GM19395 (cell line): Measurements from ENCODE around the gene RAB13.
"Not testable (repeated sequence)": the region's sequence is repeated elsewhere in the genome, so short reads cannot be mapped to it uniquely, and the experiment has no call there.

Experiments
- ATAC-seq: cut with Tn5 transposase; IDR thresholded peaks from one replicate; pipeline ENCODE4 v1.9.1; 2021; ENCODE audit warnings: mild to moderate bottlenecking, moderate library complexity; ENCODE audit not compliant: unreplicated experiment

Gene RAB13

DNA sequence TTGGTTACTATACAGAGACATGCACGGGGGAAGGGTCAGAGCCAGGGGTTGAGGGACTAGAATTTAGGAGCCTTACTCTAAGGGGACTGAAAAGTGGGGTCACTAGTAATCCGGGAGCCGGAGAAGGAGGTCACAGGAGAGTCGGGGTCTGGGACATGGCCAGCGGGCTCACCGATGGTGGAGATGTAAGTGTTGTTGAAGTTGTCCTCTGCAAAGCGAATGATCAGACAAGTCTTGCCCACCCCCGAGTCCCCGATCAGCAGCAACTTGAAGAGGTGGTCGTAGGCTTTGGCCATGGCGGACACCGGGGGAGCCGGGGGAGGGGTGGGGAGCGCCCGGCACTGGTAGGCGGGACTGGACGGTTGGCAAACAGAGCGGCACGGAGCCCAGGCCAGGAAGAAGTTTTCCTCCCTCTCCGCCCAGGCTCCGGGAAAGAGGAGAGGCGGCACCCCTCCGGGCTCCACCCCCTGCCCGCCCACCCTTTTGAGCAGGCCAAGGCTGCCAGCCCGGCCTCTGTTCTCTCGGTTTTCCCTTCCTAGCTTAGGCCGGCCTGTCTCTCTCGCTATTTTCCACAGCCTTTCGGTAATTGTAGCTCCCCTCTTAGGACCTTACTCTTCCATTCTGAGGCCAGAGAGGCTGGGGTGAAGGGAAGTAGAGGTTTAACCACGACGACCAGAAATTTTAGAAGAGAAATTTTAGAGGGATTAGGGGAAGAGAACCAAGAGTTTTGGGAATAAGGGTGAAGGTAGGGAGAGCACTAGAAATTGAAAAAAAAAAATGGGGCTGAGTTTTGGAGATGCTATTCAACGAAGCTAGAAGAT lies at the start of gene RAB13:
TSS of gene RAB13 (minus strand) at position 399 of the 821 bp plus-strand sequence. CDS start at position 296, 103 bp downstream.
- no peak for ATAC-seq

DNA sequence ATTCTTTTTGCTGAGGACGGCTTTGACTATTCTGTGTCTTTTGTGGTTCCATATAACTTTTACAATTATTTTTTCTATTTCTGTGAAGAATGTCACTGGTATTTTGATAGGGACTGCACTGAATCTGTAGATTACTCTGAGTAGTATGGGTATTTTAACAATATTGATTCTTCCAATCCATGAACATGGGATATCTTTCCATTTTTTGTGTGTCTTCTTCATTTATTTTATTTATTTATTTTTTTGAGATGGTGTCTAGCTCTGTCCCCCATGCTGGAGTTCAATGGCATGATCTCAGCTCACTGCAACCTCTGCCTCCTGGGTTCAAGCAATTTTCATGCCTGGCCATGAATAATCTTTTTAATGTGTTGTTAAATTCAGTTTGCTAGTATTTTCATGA lies 47.6 kb upstream of the RAB13 start:
- not testable (repeated sequence) for ATAC-seq

DNA sequence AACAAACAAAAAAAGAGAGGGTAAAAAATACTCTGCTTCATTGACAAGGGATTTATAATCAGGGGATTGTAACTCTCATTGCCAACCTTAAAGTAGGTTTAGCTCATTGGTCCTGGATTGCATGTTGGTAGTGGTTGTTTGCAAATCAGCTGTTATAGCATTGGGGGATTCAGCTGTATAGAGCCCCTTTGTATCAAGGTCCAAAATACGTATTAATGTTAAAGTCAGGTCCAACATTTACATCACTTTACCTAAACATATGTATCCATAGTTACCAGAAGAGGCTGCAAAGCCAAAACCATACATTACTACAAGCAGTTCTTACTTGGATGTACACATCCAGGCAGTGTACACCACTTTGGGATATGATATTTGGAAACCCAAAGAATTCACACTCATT lies 33.8 kb upstream of the RAB13 start:
- no peak for ATAC-seq

DNA sequence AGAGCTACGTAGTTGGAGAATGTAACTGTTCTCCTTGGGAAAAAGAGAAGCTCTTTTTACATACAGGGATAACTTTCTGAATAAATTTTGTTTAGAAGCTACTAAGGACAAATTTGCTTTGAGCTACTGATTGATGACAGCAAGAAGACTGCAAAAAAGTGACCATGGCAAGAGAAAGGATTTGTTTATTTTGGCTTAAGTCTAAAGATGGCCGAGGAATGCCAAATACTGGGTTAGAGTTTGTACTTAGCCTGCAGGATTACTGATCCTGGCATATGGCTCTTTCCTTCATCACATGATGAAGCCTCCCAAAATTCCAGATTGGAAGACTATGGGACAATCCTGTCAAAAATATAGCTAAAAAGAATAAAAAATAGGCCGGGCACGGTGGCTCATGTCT lies 33.1 kb upstream of the RAB13 start:
- ATAC-seq: no peak

DNA sequence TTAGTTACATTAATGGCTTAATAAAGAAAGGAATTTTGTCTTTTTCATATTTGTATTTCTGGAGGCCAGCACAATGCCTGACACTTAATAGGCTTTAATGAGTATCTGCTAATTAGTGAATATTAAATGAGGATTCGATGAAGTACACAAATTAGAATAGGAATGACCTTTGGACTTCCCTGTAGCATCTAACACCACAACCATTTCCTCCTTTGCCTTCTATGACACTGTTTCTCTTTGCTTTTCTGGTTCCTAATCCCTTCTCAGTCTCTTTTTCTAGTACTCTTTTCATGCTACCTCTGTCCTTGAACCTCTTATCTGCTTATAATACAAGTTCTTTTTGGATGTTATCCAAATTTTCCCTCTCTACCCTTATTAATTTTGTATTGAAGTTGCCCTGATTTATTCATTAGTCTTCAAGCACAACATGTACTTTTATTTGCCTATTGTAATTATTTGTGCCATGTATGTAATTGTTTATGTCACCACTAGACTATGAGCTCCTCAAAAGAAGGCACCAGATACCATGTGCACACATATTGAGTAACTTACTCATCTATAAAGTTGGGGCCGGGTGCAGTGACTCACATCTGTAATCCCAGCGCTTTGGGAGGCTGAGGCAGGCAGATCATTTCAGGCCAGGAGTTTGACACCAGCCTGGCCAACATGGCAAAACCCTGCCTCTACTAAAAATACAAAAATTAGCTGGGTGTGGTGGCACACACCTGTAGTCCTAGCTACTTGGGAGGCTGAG lies 28.2 kb upstream of the RAB13 start:
- ATAC-seq: no peak

DNA sequence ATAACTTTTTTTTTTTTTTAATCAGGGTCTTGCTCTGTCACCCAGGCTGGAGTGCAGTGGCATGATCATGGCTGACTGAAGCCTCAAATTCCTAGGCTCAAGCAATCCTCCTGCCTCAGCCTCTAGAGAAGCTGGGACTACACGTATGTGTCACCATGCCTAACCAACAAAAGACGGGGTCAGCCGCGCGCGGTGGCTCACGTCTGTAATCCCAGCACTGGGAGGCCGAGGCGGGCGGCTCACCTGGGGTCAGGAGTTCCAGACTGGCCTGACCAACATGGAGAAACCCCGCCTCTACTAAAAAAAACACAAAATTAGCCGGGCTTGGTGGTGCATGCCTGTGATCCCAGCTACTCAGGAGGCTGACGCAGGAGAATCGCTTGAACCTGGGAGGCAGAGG lies 26.4 kb upstream of the RAB13 start:
- not testable (repeated sequence) for ATAC-seq

DNA sequence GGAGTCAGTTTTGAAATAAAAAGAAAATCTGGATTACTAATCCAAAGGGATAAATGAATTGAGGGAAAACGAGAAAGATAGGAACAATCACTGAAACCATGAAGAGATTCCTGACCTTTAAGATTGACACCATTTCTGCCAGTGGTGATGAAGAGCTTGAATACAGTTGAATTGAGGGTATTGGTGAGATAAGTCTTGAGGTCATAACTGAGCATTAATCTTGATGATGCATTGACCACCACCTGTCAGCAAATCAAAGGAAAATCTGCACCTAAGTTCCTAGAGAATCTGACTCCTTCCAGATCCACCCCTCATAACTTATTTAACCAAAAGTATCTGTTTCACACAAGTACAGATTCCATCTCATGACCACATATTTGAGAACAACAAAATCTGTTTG lies 26.0 kb upstream of the RAB13 start:
- no peak for ATAC-seq

DNA sequence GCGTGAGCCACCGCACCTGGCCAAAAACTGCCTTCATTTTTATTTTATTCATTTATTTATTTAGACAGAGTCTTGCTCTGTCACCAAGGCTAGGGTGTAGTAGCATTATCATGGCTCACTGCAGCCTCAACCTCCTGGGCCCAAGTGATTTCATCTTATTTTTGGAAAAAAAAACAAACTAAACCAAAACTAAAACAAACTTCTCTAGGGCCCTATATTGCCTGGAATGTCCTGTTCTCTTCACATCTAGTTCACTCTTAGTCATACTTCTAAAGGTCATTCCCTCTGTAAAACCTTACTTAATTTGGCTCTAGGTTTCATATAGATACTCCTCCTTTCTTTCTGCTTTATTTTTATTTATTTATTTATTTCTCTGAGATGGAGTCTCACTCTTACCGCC lies 20.0 kb upstream of the RAB13 start:
- ATAC-seq: no peak

DNA sequence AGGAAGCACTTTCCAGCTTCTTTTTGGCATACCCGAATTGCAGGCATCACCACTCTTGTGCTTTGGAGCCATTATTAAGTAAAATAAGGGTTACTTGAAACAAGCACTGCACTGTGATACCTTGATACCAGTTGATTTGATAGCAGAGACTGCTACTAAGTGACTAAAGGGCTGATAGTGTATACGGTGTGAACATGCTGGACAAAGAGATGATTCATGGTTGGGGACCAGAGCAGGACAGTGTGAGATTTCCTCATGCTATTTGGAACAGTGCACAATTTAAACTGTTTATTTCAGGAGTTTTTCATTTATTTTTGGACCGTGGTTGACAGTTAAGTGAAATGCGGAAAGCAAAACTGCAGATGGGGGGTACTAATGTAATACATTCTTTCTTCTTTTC lies 14.3 kb upstream of the RAB13 start:
- no peak for ATAC-seq

DNA sequence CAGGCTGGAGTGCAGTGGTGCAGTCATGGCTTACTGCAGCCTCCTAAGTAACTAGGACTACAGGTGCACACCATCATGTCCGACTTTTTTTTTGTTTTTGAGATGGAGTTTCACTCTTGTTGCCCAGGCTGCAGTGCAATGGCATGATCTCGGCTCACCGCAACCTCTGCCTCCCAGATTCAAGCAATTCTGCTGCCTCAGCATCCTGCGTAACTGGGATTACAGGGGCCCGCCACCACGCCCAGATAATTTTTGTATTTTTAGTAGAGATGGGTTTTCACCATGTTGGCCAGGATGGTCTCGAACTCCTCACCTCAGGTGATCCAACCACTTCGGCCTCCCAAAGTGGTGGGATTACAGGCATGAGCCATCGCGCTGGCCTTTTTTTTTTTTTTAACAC lies 10.7 kb upstream of the RAB13 start:
- not testable (repeated sequence) for ATAC-seq

DNA sequence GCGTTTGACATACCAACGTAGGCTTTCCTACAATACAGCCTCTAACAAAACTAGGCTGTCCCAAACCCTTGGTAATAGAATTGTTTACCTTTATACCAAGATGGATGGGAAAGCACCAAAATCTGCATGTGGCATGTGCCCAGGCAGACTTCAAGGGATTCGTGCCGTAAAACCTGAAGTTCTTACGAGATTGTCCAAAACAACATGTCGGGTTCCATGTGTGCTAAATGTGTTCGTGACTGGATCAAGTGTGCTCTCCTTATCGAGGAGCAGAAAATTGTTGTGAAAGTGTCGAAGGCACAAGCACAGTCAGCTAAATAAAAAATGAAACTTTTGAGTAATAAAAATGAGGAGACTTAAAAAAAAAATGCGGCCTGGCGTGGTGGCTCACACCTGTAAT lies 9.5 kb upstream of the RAB13 start:
- no peak for ATAC-seq

DNA sequence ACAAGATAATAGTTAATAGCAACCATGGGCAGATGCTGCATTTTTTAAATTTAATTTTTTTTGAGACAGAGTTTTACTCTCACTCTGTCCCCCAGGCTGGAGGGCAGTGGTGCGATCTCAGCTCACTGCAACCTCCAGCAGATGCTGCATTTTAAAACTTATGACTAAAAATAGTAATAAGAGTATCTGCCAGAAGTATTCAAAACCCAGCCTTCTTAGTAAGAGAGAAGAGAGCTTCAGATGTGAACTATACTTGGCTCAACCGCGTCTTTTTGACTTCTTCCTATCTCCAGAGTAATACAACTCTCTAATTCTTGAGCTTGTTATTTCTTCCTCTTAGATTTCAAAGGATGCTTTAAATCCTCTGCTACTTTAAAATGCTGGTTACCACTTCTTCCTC lies 9.1 kb upstream of the RAB13 start:
- no peak for ATAC-seq

DNA sequence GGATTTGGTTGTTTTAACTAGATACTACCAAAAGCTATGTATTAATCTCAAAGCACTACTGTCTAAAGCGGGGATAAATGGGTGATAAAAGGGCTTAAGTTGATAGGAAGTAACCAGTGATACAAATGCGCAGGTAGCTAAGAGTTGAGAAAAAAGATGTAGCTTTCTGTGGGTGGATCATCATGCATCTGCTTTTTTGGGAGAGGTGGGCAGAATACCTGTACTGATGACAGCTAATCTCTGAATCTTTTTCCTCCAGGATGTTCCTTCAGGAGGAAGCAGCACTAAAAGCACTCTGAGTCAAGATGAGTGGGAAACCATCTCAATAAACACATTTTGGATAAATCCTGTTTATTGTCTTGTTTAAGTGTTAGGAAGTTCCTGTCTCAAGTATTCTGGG lies 5.7 kb upstream of the RAB13 start:
- ATAC-seq: no peak

DNA sequence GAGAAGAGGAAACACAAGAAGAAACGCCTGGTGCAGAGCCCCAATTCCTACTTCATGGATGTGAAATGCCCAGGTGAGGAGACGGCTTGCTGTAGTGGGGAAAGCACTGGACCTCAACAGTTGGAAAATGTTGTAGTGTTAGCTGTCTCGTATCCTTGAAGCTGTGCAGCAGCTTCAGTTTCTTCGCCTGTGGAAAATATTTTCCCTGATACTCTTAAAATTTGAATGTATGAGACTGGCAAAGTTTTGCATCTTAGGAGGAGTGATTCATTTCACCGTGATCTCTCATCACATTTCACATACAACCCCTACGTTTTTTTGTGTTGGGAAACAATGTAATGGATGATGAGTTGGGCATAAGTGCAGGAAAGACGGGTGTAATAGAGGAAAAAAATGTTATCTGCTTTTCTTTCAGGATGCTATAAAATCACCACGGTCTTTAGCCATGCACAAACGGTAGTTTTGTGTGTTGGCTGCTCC lies 5.1 kb upstream of the RAB13 start:
- ATAC-seq: no peak

DNA sequence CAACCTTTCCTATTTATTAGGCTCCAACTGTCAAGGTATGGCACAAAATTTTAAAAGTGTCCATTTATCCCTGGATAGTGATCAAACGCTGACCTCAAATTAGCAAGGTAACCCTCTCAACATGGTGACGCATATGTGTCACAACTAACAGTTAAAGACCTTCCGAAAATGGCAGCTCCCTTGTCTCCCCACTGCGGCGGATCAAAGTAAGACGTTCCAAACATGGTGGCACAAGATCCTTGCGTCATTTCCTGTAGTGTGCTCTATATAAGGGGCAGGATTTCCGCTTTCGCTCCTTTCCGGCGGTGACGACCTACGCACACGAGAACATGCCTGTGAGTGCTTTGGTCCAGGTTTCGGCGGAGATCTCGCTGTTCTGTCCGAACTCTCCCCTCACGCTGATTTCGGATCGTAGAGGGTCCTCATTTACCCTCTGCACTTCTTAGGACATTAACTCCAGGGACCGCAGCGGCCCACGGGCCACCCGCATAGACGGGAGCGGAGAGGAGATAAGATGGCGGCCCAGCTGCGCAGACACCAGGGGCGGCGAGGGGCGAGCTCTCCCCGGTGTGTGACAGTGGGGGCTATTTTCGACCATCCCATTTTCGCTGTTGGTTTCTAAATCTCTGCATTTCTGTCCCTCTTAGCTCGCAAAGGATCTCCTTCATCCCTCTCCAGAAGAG lies 4.5 kb upstream of the RAB13 start, which contains the start of gene RPS27:
TSS of gene RPS27 (plus strand) at position 295 of the 683 bp plus-strand sequence. CDS start at position 330, 35 bp downstream.
- peak; percentile 61 for ATAC-seq

DNA sequence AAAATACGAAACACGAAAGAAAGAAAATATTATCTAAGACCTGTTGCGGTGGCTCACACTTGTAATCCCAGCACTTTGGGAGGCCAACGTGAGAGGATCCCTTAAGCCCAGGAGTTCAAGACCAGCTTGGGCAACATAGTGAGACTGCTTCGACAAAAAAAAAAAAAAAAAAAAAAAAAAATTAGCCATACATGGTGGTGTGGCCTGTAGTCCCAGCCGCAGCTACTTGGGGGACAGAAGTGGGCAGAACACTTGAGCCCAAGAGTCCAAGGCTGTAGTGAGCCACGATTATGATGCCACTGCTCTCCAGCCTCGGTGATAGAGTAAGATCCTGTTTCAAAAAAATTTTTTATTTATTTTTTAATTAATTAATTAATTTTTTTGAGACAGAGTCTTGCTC lies 1.5 kb upstream of the RAB13 start:
- ATAC-seq: no peak

DNA sequence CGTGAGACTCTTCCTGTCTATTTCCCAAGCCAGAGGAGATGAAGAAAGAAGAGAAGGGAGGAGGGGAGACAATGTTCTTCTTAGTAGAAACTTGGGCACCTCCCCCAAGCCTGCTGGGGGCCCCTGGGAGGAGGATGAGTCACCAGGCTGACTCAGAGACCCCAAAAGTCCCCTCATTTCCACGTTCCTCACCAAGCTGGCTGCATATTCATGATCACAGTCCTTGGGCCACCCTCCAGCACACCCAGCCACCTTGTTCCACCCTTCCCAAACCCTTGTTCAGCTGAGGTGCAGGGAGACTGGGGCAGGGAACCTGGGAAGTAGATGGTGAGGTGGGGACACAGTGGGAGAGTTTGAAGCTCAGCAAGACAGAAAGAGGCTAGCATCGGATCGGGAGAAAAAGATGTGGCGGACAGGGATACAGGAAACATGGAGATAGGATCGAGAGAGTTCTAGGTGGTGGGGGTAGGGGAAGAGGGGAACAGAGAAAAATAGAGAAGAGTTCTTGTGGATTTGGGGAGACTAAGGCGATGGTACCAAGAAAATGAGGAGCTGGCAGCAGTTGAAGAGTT lies 712 bp downstream of the RAB13 start:
- ATAC-seq: no peak

DNA sequence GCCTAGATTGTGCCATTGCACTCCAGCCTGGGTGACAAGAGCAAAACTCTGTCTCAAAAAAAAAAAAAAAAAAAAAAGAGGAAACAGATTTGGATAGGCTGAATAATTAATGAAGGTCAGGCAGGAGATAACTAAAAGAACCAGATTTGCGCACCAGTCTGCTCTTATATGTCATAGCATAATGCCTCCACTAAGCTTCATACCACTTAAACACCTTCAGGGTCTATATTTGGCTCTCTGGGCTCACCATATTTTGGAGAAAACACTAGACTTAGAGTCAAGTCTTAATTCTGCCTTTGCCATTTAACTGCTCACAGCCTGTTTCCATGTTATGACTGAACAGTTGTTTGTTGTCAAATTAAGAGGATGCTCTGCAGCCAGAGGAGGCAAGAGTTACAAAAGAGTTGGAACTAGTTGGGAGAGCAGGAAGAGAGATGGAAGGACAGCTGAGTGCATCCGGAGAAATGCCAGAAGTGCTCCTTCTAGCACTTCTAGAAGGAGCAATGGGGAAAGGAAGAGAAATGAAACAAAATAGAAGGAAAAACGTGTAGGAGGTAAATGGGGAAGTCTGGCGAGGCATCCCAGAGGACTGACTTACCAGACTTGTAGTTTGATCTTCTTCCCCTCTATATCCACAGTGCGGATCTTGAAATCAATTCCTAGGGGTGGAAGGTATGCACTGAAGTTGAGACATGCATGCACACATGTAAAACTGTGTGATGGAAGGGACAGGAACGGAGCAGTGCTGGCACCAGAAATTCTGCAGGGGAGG lies 1.8 kb downstream of the RAB13 start:
- no peak for ATAC-seq

DNA sequence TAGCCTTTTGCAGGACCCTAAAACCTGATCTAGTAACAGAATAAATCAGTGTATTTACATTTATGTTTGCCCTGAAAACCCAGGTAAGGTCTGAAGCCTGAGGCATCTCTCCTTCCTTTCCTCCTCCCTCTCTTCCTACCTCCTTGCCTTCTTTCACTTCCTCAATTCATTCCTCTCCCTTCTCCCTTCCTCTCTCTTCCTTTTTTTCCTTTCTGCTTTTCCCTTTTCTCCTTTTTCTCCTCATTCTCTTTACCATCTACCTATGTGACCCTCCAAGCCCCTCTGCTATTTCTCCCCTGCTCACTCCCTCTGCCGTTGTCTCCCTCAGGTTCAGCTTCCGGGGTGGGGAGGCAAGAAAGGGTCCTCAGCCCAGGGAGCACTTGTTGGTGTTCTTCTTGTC lies 4.4 kb downstream of the RAB13 start:
- ATAC-seq: not testable (repeated sequence)

DNA sequence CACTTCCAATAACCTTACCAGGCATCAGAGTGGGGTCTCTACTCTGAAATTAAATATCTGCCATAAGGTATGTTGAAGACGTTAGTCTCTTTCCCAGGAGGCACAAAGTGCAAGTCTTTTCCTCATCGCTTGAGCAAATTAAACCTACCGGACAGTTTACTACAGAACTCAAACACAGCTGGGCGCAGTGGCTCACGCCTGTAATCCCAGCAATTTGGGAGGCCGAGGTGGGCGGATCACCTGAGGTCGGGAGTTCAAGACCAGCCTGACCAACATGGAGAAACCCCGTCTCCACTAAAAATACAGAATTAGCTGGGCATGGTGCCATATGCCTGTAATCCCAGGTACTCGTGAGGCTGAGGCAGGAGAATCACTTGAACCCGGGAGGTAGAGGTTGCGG lies 7.0 kb downstream of the RAB13 start:
- ATAC-seq: not testable (repeated sequence)
